TTC549 (cell line): ENCODE results near the gene BICDL1.

ENCODE experiments used
- FAIRE-seq: peaks from 2 replicates; lab custom pipeline; 2012; peaks lifted over from hg19 to GRCh38; lab: Jason Lieb, UNC

The BICDL1 gene

DNA sequence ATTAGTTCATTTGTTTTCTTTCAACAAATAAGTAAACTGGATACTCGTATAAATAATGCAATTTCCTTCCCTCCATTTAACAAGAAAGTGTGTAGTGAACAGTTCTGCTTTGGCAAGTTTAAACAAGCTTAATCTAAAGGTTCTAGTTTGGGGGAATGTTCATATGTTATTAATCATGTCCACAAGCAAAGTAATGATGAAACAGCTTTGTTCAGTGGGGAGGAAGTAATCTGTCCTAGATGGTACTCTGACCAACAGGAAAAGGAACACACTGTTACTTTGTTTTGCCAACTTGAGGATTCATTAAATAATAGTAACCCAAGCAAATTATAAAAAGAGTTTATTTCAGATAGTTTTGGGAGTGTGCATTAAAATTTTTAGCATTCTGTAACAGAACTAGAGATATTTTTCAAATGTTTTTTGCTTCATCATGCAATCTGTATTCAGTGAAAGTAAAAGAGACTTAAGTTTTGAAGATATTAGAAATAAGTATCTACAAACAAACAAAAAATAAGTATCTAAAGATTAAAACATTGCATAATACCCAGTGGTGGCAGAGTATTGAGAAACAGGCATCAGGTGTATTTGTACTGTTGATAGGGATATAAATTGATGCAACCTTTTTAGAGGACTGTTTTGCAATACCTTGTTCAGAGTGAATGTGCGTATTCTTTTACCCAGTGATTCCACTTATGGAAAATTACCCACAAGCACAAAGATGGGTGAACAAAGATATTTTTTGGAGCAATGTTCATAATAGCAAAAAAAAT, 66.4 kb downstream of the BICDL1 start:
- no peak for FAIRE-seq

DNA sequence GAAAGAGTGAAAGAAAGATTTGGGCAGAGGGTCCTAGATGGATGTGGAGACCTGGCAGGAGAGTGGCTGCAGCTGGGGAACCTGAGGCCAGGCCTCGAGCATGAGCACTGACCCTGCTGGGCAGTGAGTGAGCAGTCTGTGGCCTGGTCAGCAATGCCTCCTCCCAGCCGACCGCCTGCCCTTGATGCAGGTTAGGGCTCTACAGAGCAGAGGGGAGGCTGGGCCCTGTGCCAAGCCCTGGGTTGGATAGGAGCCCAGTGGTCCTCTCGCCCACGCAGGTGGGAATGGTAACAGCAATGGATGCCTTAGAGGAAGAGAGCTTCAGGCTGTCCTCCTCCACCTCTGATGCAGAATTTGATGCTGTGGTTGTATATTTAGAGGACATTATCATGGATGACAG, 67.7 kb downstream of the BICDL1 start:
- FAIRE-seq: no peak

GRCh38 chr12:120060196-120060595, 71.2 kb downstream of the BICDL1 start:
- FAIRE-seq: no peak

- no peak for FAIRE-seq
Measured at GRCh38 chr12:120060717-120061116, 71.7 kb downstream of the BICDL1 start.

GRCh38 chr12:120061575-120062214, 72.7 kb downstream of the BICDL1 start:
- no peak for FAIRE-seq

GRCh38 chr12:120062976-120063579, 74.0 kb downstream of the BICDL1 start:
- FAIRE-seq: no peak

DNA sequence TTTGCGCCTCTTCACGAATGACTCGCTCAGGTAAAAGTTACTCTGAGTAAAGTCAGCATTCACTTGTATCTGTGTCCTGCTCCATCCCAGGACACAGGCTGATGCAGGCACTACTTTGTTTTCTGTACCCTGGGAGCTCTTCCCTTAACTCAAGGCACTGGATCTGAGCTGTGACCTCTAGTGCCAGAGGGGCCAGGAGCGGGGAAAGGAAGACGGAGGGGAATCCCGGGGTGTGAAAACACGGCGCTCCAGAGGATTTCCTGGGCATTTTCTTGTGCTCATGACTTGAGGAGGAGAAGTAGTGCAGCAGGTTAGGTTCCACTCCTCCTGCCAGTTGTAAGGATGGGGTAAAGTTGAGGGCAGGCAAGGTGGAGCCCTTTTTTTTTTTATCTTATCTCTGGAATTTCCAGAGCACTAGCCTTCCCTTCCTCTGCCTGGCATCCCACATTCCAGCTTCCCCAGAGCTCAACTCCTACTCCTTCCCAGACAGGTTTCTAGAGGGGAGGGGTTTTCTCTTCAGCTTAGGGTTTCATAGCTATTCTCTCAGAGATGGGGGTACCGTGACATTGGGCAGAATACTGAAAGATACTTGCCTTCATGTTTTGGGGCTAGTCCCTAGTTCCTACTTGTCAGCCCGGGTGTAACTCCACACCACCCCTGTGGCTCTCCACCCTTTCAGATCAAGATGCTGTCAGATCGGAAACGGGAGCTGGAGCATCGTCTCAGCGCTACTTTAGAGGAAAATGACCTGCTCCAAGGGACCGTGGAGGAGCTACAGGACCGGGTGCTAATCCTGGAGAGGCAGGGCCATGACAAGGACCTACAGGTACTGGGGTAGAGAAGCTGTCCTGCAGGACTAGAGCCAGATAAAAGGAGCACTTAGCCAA, 75.3 kb downstream of the BICDL1 start:
- no peak for FAIRE-seq

DNA sequence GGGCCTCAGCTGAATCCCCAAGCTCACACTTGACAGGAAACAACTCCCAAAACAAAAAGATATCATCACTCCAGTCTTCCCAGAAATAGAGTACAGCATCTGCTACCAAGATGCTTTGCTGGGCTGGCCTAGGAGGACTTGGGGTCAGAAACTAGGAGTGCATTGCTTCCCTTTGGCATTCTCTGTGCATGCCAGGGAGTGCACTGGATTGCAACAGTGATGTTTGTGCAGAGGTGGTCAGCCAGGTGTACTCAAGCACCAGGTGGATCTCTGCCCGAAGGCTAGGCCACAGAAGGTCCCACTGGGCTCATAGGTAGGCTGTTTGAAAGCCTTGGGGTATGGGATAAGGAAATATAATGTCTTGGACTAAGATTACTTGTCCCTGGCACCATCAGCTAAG, 76.4 kb downstream of the BICDL1 start:
- no peak for FAIRE-seq

DNA sequence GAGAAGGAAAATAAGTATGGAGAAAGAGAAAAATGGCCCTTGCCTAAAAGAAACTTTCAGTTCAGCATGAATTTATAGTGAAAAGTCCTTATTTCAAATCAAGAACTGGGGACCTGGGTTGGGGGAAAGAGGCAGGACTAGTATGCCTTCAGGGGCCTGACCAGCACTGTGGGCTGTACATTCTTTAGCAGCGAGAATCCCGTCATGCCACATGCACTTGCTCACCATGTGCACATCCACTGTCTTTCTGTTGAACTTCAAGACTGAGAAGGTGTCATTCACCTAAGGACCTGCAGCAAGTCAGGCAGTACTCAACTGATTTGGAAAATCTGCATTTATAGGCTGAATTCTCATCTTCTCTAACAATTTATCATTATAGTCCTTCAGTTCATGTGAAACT, 77.3 kb downstream of the BICDL1 start:
- FAIRE-seq: no peak

GRCh38 chr12:120067084-120067869, 78.2 kb downstream of the BICDL1 start:
- FAIRE-seq: no peak

GRCh38 chr12:120067901-120068300, 78.9 kb downstream of the BICDL1 start:
- FAIRE-seq: no peak

DNA sequence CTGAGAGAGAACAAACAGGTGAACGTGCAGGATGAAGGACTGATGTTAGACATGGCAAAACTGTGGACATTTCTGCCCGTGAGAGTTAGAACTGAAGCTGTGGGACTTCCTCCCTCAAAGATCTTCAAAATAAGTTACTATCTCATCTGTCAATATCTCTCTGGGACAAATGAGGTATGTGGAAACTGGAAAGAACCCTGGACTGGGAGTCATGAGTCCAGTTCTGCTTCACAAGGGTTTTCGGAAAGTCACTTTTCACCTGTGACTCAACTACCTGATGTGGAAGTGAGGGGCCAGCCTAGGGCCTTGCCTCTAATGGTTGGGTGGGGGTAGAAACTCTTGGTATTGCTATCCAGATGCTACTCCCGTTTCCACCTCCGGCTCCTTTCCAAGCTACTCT, 80.2 kb downstream of the BICDL1 start:
- FAIRE-seq: no peak

DNA sequence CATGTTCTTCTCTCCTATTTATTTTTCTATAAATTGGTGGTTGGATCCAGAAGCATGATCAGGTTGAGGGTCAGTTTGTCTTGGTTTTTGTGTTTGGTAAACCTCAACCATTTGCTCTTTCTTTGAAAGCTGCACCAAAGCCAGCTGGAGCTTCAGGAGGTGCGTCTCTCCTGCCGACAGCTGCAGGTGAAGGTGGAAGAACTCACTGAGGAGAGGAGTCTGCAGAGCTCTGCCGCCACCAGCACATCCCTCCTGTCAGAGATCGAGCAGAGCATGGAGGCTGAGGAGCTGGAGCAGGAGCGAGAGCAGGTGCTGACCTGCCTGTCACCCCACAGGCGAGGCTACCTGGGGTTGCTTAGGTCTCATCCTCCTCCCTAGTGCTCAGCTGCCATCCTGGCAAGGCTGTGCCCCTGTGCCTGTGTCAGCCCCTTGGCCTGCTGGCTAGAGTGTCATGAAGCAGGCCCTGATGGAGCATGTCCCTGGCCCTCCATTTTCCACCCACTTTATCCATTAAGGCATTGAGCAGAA, 82.5 kb downstream of the BICDL1 start:
- no peak for FAIRE-seq

GRCh38 chr12:120072472-120073249, 83.6 kb downstream of the BICDL1 start:
- FAIRE-seq: no peak

GRCh38 chr12:120075034-120075616, 86.1 kb downstream of the BICDL1 start:
- no peak for FAIRE-seq

DNA sequence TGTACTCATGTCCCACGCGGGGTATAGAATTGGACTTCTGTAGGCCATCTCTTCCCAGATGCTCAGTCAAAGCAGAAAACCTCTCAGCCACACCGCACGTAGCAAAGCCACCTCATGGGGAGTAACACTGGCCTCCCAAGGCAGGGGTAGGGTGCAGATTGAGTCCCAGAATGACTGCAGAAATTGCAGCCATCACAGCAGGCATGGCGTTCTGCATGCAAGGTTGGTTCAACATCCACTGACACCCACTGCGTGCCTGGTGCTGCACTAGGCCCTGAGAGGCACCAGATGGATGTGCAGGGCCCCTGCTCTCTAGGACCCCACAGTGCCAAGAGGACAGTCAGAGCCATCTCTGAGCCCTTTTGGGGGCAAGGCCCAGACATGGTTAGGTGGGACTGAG, 87.6 kb downstream of the BICDL1 start:
- FAIRE-seq: no peak

DNA sequence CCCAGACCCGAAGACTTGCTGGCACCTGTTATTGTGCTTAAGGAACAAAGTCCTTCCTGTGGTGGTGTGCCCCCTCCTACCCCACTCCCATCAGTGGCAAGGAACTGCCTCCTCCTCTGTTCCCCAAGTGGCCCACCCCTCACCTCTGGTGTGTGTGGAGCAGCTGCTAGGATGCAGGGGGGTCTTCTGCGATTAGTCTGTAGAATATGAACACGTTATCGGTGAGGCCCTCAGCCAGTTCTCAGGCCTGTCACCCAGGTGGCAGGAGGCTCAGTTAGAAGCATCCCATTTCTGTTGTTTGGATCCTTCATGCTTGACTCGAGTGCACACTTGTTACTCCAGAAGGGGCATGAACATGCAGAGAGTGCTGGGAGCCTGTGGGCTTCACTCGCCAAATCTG, 88.2 kb downstream of the BICDL1 start:
- FAIRE-seq: no peak

- FAIRE-seq: no peak
Measured at GRCh38 chr12:120078868-120079267, 89.8 kb downstream of the BICDL1 start.

GRCh38 chr12:120079411-120080400, 90.7 kb downstream of the BICDL1 start:
- FAIRE-seq: no peak
